B cell (primary cell): ENCODE measurements around the gene CFHR1. TPM values are rescaled to one million over a fixed set of nuclear protein-coding genes. Genes with fewer than 3 reads are reported as not detected.
"Not testable (repeated sequence)": the region's sequence is repeated elsewhere in the genome, so short reads cannot be mapped to it uniquely, and the experiment has no call there.

Experiments used
- ATAC-seq: fragments of 200-7000 bp; cut with Tn5 transposase; one replicate; pipeline ENCODE4 v1.10.0; 2021; ENCODE audit warnings: low read depth, mild to moderate bottlenecking, moderate number of reproducible peaks, moderate library complexity
- CTCF ChIA-PET: fragments of 350-600 bp; sonication (Branson Sonifier 250); formaldehyde crosslinking; loops from one replicate; lab custom pipeline; 2021; ENCODE audit warnings: antibody characterized with exemption, inconsistent platforms; lab: Charles Lee
- POLR2A ChIA-PET: fragments of 350-600 bp; sonication (Branson Sonifier 250); formaldehyde crosslinking; loops from one replicate; lab custom pipeline; 2021; ENCODE audit warnings: antibody characterized with exemption; lab: Charles Lee
- DNase-seq: peaks from one replicate; pipeline ENCODE4 v3.0.0; 2013
- H2AFZ ChIP-seq: 2 replicates; pipeline ENCODE4 v1.6.1; 2012; ENCODE audit warnings: mild to moderate bottlenecking, low read depth, low read length; ENCODE audit not compliant: insufficient read depth, poor library complexity, severe bottlenecking
- H3K27ac ChIP-seq, 2 donors: 1 replicate in 1 of 2; 2 replicates in 1 of 2; pipeline ENCODE4 v1.5.1; 2012 to 2013; ENCODE audit warnings: low read length in 2 of 2, mild to moderate bottlenecking in 2 of 2, moderate library complexity in 1 of 2
- H3K27me3 ChIP-seq, 4 experiments: fragments of 200-600 bp in 1 of 4; sonication (generic) in 1 of 4; replicated peaks in 1 of 4; 1 replicate in 2 of 4; 2 replicates in 2 of 4; pipeline versions ENCODE4 v1.6.1 to v1.7.0; 2013 to 2016; ENCODE audit warnings: low read length in 3 of 4, mild to moderate bottlenecking in 2 of 4, mixed read lengths in 1 of 4, moderate library complexity in 1 of 4; ENCODE audit not compliant: insufficient read depth in 4 of 4, control insufficient read depth in 3 of 4; ENCODE audit errors: control extremely low read depth in 1 of 4
- H3K36me3 ChIP-seq, 2 experiments: replicated peaks in 1 of 2; 1 replicate in 1 of 2; 2 replicates in 1 of 2; pipeline versions ENCODE4 v1.6.1 to v1.7.1; 2013; ENCODE audit warnings: low read length in 1 of 2; ENCODE audit not compliant: insufficient read depth in 2 of 2, control insufficient read depth in 1 of 2; ENCODE audit errors: control extremely low read depth in 1 of 2, extremely low read depth in 1 of 2
- H3K4me1 ChIP-seq, 2 donors: fragments of 200-600 bp in 1 of 2; sonication (generic) in 1 of 2; 1 replicate in 1 of 2; 2 replicates in 1 of 2; pipeline versions ENCODE4 v1.5.1 to v1.6.1; 2013 to 2017; ENCODE audit warnings: low read length in 2 of 2; ENCODE audit not compliant: control insufficient read depth in 2 of 2, insufficient read depth in 2 of 2
- H3K4me2 ChIP-seq: replicated peaks from 2 replicates; pipeline ENCODE3; 2012; ENCODE audit warnings: mild to moderate bottlenecking, low read depth, low read length; ENCODE audit not compliant: poor library complexity, severe bottlenecking
- H3K4me3 ChIP-seq, 5 experiments: fragments of 200-600 bp in 1 of 5; sonication (generic) in 1 of 5; 1 replicate in 3 of 5; 2 replicates in 2 of 5; pipeline versions ENCODE4 v1.5.1 to v1.7.0; 2011 to 2016; ENCODE audit warnings: low read length in 4 of 5, mild to moderate bottlenecking in 4 of 5, low read depth in 2 of 5, control low read depth in 1 of 5, moderate library complexity in 1 of 5; ENCODE audit not compliant: insufficient read depth in 1 of 5; ENCODE audit errors: control extremely low read depth in 1 of 5, extremely low read depth in 1 of 5
- H3K79me2 ChIP-seq: fragments of 200-600 bp; sonication (generic); one replicate; pipeline ENCODE4 v1.6.0; 2016; ENCODE audit warnings: low read length; ENCODE audit not compliant: control insufficient read depth, insufficient read depth
- H3K9ac ChIP-seq: fragments of 200-600 bp; sonication (generic); 2 replicates; pipeline ENCODE4 v1.6.1; 2017; ENCODE audit warnings: mild to moderate bottlenecking, low read length, moderate library complexity
- H3K9me3 ChIP-seq, 3 donors: one replicate each; pipeline versions ENCODE4 v1.6.1 to v1.7.1; 2013; ENCODE audit warnings: low read length in 2 of 3; ENCODE audit not compliant: control insufficient read depth in 2 of 3, insufficient read depth in 1 of 3; ENCODE audit errors: control extremely low read depth in 1 of 3
- H4K20me1 ChIP-seq: 2 replicates; pipeline ENCODE4 v1.6.0; 2012; ENCODE audit warnings: mild to moderate bottlenecking, low read length; ENCODE audit not compliant: insufficient read depth, control insufficient read depth, poor library complexity, severe bottlenecking
- H3K27ac Mint-ChIP-seq: one replicate; pipeline ENCODE4 v1.8.0; 2021; ENCODE audit warnings: mixed read lengths
- H3K27me3 Mint-ChIP-seq: one replicate; pipeline ENCODE4 v1.8.0; 2021; ENCODE audit warnings: mixed read lengths
- H3K4me1 Mint-ChIP-seq: one replicate; pipeline ENCODE4 v1.8.0; 2021; ENCODE audit warnings: mixed read lengths
- H3K4me3 Mint-ChIP-seq: one replicate; pipeline ENCODE4 v1.8.0; 2021; ENCODE audit warnings: mixed read lengths
- H3K9me3 Mint-ChIP-seq: one replicate; pipeline ENCODE4 v1.8.0; 2022; ENCODE audit warnings: mixed read lengths; ENCODE audit not compliant: insufficient read depth
- EZH2 ChIP-seq: IDR thresholded peaks from 2 replicates; pipeline ENCODE4 v1.6.1; 2012; ENCODE audit warnings: borderline replicate concordance, low read depth, mild to moderate bottlenecking, moderate library complexity, low read length; ENCODE audit not compliant: insufficient read depth, poor library complexity, severe bottlenecking
- WGBS: methylation state at CpG from one replicate; pipeline ENCODE4 v1.1.5; 2013; ENCODE audit warnings: missing lambda C conversion rate; ENCODE audit not compliant: insufficient coverage; 5-methylcytosine and 5-hydroxymethylcytosine counted together
- intact Hi-C: fragments of 100-400 bp; cut with micrococcal nuclease; formaldehyde crosslinking; loops from one replicate; pipeline ENCODE4 v1.10.0; 2022
- polyA plus RNA-seq: library from polyadenylated mRNA; depleted of rRNA; stranded (reverse); fragments of >200 nt; gene quantifications from 2 replicates; pipeline ENCODE4 v1.2.3, GENCODE V29; 2012
- total RNA-seq, 2 donors: library from RNA; stranded (reverse); fragments of 120-200 nt in 1 of 2; gene quantifications; 1 replicate in 1 of 2; 2 replicates in 1 of 2; pipeline versions ENCODE4 v1.2.3 to v1.2.4, GENCODE V29; 2013 to 2022
- TF ChIP-seq, protein P1 (sequence below): fragments of 200-600 bp; IDR thresholded peaks from one replicate; pipeline ENCODE4 v1.8.0; 2022; ENCODE audit warnings: antibody characterized with exemption, mild to moderate bottlenecking

CFHR1 gene
- total and polyA plus RNA-seq, 2 donors (not counting 1 experiment from before 2014, with no cell fraction given) = not detected

DNA sequence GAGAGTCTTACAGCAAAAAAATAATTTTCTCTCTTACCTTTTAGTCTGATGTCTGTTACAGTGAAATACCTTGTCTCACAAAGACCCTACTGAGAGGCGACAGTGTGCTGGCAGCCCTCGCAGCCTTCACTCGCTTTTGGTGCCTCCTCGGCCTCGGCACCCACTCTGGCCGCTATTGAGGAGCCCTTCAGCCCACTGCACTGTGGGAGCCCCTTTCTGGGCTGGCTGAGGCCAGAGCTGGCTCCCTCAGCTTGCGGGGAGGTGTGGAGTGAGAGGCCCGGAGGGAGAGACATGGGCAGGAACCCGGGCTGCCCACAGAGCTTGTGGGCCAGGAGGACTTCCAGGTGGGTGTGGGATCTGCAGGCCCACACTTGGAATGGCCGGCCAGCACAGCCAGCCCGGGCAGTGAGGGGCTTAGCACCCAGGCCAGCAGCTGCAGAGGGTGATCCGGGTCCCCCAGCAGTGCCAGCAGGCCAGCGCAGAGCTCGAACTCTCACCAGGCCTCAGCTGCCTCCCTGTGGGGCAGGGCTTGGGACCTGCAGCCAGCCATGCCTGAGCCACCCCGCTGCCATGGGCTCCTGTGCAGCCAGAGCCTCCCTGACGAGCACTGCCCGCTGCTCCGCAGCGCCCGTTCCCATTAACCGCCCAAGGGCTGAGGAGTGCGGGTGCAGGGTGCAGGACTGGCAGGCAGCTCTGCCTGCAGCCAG, 10.8 kb upstream of the CFHR1 start:
- no peak for DNase-seq
- Histone ChIP-seq H4K20me1 (no peaks in the 10 kb centered on the region), H3K9ac (no peak overlapping the region), H3K36me3 (no peaks in the 10 kb centered on the region), H3K4me2 (no peak overlapping the region), H3K27me3 (no peaks in the 10 kb centered on the region), H3K4me3 (no peak overlapping the region), H2AFZ (no peak overlapping the region), H3K4me1 (no peaks in the 10 kb centered on the region), H3K27ac (no peak overlapping the region), H3K9me3 (peaks cover 0 to 7% (median 0%) of the 10 kb centered on the region in 3 donors), H3K79me2 (no peaks in the 10 kb centered on the region)
- Mint-ChIP-seq H3K9me3 (no peaks in the 10 kb centered on the region), H3K27me3 (no peaks in the 10 kb centered on the region), H3K4me1 (no peaks in the 10 kb centered on the region), H3K27ac (no peak overlapping the region), H3K4me3 (no peak overlapping the region)
- ChIA-PET POLR2A (no interaction called here), CTCF (no interaction called here)
- TF ChIP-seq, protein P1, sequence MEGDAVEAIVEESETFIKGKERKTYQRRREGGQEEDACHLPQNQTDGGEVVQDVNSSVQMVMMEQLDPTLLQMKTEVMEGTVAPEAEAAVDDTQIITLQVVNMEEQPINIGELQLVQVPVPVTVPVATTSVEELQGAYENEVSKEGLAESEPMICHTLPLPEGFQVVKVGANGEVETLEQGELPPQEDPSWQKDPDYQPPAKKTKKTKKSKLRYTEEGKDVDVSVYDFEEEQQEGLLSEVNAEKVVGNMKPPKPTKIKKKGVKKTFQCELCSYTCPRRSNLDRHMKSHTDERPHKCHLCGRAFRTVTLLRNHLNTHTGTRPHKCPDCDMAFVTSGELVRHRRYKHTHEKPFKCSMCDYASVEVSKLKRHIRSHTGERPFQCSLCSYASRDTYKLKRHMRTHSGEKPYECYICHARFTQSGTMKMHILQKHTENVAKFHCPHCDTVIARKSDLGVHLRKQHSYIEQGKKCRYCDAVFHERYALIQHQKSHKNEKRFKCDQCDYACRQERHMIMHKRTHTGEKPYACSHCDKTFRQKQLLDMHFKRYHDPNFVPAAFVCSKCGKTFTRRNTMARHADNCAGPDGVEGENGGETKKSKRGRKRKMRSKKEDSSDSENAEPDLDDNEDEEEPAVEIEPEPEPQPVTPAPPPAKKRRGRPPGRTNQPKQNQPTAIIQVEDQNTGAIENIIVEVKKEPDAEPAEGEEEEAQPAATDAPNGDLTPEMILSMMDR = no peak
- TF ChIP-seq EZH2 = no peak
- ATAC-seq = no peak
- intact Hi-C loops = no loop called here
- 90% methylated on average over 22 of the region's 22 CpGs for WGBS

DNA sequence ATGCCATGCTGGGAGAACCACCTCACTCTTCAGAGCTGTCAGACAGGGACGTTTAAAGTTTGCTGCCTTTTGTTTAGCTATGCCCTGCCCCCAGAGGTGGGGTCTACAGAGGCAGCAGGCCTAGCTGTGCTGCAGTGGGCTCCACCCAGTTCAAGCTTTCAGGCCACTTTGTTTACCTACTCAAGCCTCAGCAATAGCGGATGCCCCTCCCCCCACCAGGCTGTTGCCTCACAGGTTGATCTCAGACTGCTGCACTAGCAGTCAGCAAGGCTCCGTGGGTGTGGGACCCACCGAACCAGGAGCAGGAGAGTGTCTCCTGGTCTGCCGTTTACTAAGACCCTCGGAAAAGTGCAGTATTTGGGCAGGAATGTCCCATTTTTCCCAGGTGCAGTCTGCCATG, 2.1 kb upstream of the CFHR1 start:
- DNase-seq, H3K27me3 Mint-ChIP-seq, H3K27ac ChIP-seq, intact Hi-C loops, ATAC-seq, POLR2A ChIA-PET, H3K4me1 ChIP-seq, H3K9me3 ChIP-seq, H3K79me2 ChIP-seq, H3K27ac Mint-ChIP-seq, CTCF ChIA-PET, H3K36me3 ChIP-seq, H3K4me2 ChIP-seq, H3K27me3 ChIP-seq, H3K9ac ChIP-seq, H3K4me3 ChIP-seq, H3K9me3 Mint-ChIP-seq, H3K4me3 Mint-ChIP-seq, H3K4me1 Mint-ChIP-seq, H2AFZ ChIP-seq, H4K20me1 ChIP-seq: not testable (repeated sequence)
- 83% methylated on average over 6 of the region's 6 CpGs for WGBS

DNA sequence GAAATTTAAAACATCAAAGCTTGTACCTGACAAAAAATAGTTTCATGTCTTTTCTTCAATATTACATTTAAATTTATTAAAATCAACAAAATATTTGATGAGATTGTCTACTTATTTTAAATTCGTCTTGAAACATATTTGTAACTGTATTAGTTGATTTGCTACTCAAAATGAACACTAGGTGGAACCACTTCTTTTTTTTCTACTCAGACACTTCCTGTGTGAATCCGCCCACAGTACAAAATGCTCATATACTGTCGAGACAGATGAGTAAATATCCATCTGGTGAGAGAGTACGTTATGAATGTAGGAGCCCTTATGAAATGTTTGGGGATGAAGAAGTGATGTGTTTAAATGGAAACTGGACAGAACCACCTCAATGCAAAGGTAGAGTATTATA, 8.3 kb downstream of the CFHR1 start:
- intact Hi-C loops, CTCF ChIA-PET, H3K79me2 ChIP-seq, H3K9ac ChIP-seq, H3K9me3 ChIP-seq, H3K27ac Mint-ChIP-seq, H3K27ac ChIP-seq, H3K27me3 Mint-ChIP-seq, H3K4me1 Mint-ChIP-seq, H2AFZ ChIP-seq, H3K27me3 ChIP-seq, H3K4me2 ChIP-seq, H3K4me3 Mint-ChIP-seq, H3K4me1 ChIP-seq, H3K36me3 ChIP-seq, H3K9me3 Mint-ChIP-seq, POLR2A ChIA-PET, ATAC-seq, H3K4me3 ChIP-seq, H4K20me1 ChIP-seq: not testable (repeated sequence)
- peak; percentile 3 for DNase-seq
- no CpG with 5 or more reads among the region's 4 CpGs for WGBS
